GM20000 (cell line): ENCODE data around the gene FRMD6.

Experiments
- DNase-seq: peaks from one replicate; pipeline ENCODE4 v3.0.0; 2012; ENCODE audit warnings: low spot score
- CTCF ChIP-seq: IDR thresholded peaks from 2 replicates; pipeline ENCODE4 v1.5.1; 2012; ENCODE audit warnings: mild to moderate bottlenecking, control low read depth; ENCODE audit errors: extremely low read depth, missing control alignments

The FRMD6 gene

DNA sequence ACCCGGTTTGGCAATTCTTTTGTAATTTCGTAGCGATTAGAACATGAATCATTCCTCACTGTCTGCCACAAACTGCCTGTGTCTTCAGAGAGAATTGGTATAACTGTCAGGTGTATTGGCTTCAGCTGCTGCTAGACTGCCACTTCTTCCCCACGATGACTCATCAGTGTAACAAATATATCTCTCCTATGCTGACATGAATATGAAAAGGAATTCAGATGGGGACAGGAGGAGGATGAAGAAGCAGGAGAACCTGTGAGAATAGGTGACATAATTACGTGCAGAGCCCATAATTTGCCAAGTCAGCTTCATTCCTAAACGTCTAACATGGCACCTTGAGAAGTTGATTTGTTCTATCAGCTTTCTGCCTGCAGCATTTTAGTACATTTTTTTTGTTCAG, 64.9 kb downstream of the FRMD6 start:
- DNase-seq = no peak
- no peak for TF ChIP-seq CTCF

DNA sequence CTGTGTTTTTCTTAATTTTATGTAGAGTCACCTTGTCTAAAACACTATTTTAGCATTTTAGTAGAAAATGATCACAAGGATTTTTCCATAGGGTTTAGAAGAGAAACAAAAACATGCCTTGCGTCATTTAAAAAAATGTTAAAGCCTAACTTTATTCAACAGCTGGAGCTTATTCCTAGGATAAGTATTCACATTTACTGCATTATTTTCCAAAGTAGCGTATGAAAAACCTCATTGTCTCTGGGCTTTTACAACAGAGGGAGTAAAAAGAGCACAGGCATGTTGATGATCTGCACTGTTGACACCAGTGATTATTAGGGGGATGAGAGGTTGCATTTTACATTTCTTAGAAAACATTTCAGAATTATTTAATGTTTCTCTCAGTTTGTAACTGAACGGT, 66.1 kb downstream of the FRMD6 start:
- no peak for TF ChIP-seq CTCF
- no peak for DNase-seq

GRCh38 chr14:51719955-51720354, 68.2 kb downstream of the FRMD6 start:
- no peak for DNase-seq
- TF ChIP-seq CTCF = no peak

GRCh38 chr14:51723990-51724389, 72.3 kb downstream of the FRMD6 start:
- no peak for DNase-seq
- TF ChIP-seq CTCF = no peak

DNA sequence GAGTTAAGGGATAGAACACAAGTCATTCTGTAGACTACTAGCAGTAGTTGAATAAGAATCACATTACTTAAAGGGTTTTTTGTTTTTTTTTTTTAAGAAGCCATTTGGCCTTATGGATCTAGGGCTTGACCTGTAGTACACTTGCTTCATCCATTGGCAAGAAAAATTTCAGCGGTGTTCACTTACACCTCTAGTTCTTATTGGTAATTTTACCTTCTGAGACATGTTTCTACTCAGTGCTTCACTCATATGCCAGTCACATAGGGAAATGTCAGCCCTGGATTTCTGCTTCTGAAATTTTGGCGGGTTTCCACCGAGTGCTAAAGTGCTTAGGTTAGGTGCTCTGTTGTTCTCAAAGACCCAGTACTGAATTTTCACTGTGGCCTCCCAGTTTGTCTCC, 72.9 kb downstream of the FRMD6 start:
- TF ChIP-seq CTCF = no peak

GRCh38 chr14:51725061-51725460, 73.4 kb downstream of the FRMD6 start:
- TF ChIP-seq CTCF = no peak
- no peak for DNase-seq

More for the DNA sequence above, 72.9 kb downstream of the FRMD6 start:
- no peak for DNase-seq

GRCh38 chr14:51726166-51726899, 74.6 kb downstream of the FRMD6 start:
- no peak for TF ChIP-seq CTCF
- DNase-seq = no peak
